ENCODE data around the gene SLC25A48.

Gene SLC25A48

GRCh38 chr5:135834639-135835529 lies at the start of gene SLC25A48:
Gene SLC25A48, plus strand, starts transcription at chr5:135834663. Its CDS starts 185 bp downstream, at chr5:135834848.
- TF ChIP-seq CTCF (IDR thresholded peaks at IDR 0.05; ENCODE audit: control insufficient read depth, extremely low read depth, insufficient read depth) = no peak
- H3K4me3 ChIP-seq (ENCODE audit: low read depth, low read length) = peak within 1 kb of the TSS; percentile 62
- DNase-seq (ENCODE audit: low read depth) = no peak

GRCh38 chr5:135800656-135801055 lies 33.8 kb upstream of the SLC25A48 start:
- no peak overlapping the region for H3K4me3 ChIP-seq (ENCODE audit: low read depth, low read length)
- DNase-seq (ENCODE audit: low read depth) = no peak
- TF ChIP-seq CTCF (IDR thresholded peaks at IDR 0.05; ENCODE audit: control insufficient read depth, extremely low read depth, insufficient read depth) = no peak

- no peak overlapping the region for H3K4me3 ChIP-seq (ENCODE audit: low read depth, low read length)
- DNase-seq (ENCODE audit: low read depth) = no peak
- no peak for TF ChIP-seq CTCF (IDR thresholded peaks at IDR 0.05; ENCODE audit: control insufficient read depth, extremely low read depth, insufficient read depth)
These were observed 24.1 kb upstream of the SLC25A48 start for GRCh38 chr5:135810188-135810943.

GRCh38 chr5:135811007-135811406 lies 23.5 kb upstream of the SLC25A48 start:
- no peak for TF ChIP-seq CTCF (IDR thresholded peaks at IDR 0.05; ENCODE audit: control insufficient read depth, extremely low read depth, insufficient read depth)
- H3K4me3 ChIP-seq (ENCODE audit: low read depth, low read length) = no peak overlapping the region
- no peak for DNase-seq (ENCODE audit: low read depth)

- DNase-seq (ENCODE audit: low read depth) = no peak
- TF ChIP-seq CTCF (IDR thresholded peaks at IDR 0.05; ENCODE audit: control insufficient read depth, extremely low read depth, insufficient read depth) = no peak
- no peak overlapping the region for H3K4me3 ChIP-seq (ENCODE audit: low read depth, low read length)
These were observed 20.7 kb upstream of the SLC25A48 start for GRCh38 chr5:135813758-135814157.

- no peak overlapping the region for H3K4me3 ChIP-seq (ENCODE audit: low read depth, low read length)
- DNase-seq (ENCODE audit: low read depth) = no peak
- no peak for TF ChIP-seq CTCF (IDR thresholded peaks at IDR 0.05; ENCODE audit: control insufficient read depth, extremely low read depth, insufficient read depth)
These were observed 20.1 kb upstream of the SLC25A48 start for GRCh38 chr5:135814316-135814715.
